T-helper 2 cell (primary cell): ENCODE results near the gene CCR7.
"Not testable (repeated sequence)": the region's sequence is repeated elsewhere in the genome, so short reads cannot be mapped to it uniquely, and the experiment has no call there.

Experiments used
- DNase-seq, 5 experiments: peaks; one replicate each; pipeline versions ENCODE4 v3.0.0 to v3.0.0-alpha.2; 2012 to 2022

The CCR7 gene

GRCh38 chr17:40597156-40597555 is 31.9 kb upstream of the CCR7 start:
- no peak for DNase-seq

- peak in 1 of 5 experiments; percentile 64 for DNase-seq
Measured at GRCh38 chr17:40596261-40596919, 31.1 kb upstream of the CCR7 start.

GRCh38 chr17:40590742-40591141 is 25.5 kb upstream of the CCR7 start:
- no peak for DNase-seq

- no peak for DNase-seq
Measured at GRCh38 chr17:40588552-40588951, 23.3 kb upstream of the CCR7 start.

- DNase-seq, result not testable (repeated sequence)
Measured at GRCh38 chr17:40586264-40586663, 21.0 kb upstream of the CCR7 start.

GRCh38 chr17:40584950-40585349 is 19.7 kb upstream of the CCR7 start:
- DNase-seq, result not testable (repeated sequence)

- DNase-seq, result peak in 3 of 5 experiments; percentile 46 to 88 (median 61)
Measured at GRCh38 chr17:40582328-40582901, 17.1 kb upstream of the CCR7 start.

GRCh38 chr17:40580140-40580539 is 14.9 kb upstream of the CCR7 start:
- no peak for DNase-seq

- DNase-seq, result no peak
Measured at GRCh38 chr17:40579471-40579870, 14.2 kb upstream of the CCR7 start.

GRCh38 chr17:40577611-40578065 is 12.4 kb upstream of the CCR7 start:
- DNase-seq, result peak in 1 of 5 experiments; percentile 62

- peak in 1 of 5 experiments; percentile 59 for DNase-seq
Measured at GRCh38 chr17:40576113-40576740, 11.0 kb upstream of the CCR7 start.

GRCh38 chr17:40574292-40574691 is 9.0 kb upstream of the CCR7 start:
- DNase-seq, result no peak

GRCh38 chr17:40572245-40572993 is 7.1 kb upstream of the CCR7 start:
- DNase-seq, result not testable (repeated sequence)

- DNase-seq, result no peak
Measured at GRCh38 chr17:40568074-40568836, 3.0 kb upstream of the CCR7 start.

- no peak for DNase-seq
Measured at GRCh38 chr17:40567377-40567776, 2.1 kb upstream of the CCR7 start.

GRCh38 chr17:40565769-40566409 is 617 bp upstream of the CCR7 start:
- DNase-seq, result no peak

GRCh38 chr17:40564195-40564882 is 933 bp downstream of the CCR7 start:
- DNase-seq, result peak in 4 of 5 experiments; percentile 29 to 79 (median 50)

GRCh38 chr17:40563220-40564052 is 1.8 kb downstream of the CCR7 start:
- DNase-seq, result peak in 2 of 5 experiments; percentile 64 to 82

- DNase-seq, result no peak
Measured at GRCh38 chr17:40562838-40563219, 2.4 kb downstream of the CCR7 start.
